ENCODE data around the gene CACNA1B.
"Not testable (repeated sequence)": the region's sequence is repeated elsewhere in the genome, so short reads cannot be mapped to it uniquely, and the experiment has no call there.

DNA sequence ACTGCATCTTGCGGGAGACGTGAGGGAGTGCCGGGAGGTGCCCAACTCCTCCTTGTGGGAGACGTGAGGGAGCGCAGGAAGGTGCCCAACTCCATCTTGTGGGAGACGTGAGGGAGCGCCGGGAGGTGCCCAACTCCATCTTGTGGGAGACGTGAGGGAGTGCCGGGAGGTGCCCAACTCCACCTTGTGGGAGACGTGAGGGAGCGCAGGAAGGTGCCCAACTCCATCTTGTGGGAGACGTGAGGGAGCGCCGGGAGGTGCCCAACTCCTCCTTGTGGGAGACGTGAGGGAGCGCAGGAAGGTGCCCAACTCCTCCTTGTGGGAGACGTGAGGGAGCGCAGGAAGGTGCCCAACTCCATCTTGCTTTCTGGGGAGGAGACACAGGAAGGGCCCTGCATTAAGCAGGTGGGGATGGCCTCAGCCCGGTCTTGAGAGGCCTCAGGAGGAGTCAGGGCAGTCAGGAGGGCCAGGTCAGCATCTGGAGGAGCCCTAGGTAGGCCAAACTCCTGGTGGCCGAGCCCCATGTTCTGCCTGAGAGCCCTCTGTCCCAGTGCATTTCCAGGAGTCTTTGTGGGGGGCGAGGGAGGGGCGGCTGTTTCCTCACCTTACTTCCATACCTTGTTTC, 236.2 kb downstream of the CACNA1B start:
- not testable (repeated sequence) for TF ChIP-seq POLR2A, POLR2AphosphoS5, TAF1, SPI1 (IDR thresholded peaks at IDR 0.05; ENCODE audit: low read depth, low read length)

All from GM12891 (cell line).